HL-60 (cell line): Measurements from ENCODE around the gene GALNT15.

Source experiments
- DNase-seq, 2 experiments: peaks; one replicate each; pipeline ENCODE4 v3.0.0-alpha.2; 2010 to 2020; ENCODE audit warnings: low read depth in 1 of 2, low spot score in 1 of 2
- H3K27ac ChIP-seq: fragments of 250-450 bp; sonication (Bioruptor Pico); replicated peaks from 2 replicates; pipeline ENCODE4 v1.5.1; 2020; ENCODE audit warnings: mild to moderate bottlenecking, moderate library complexity
- H3K27me3 ChIP-seq: fragments of 250-450 bp; sonication (Bioruptor Pico); 2 replicates; pipeline ENCODE4 v1.5.1; 2021; ENCODE audit warnings: mild to moderate bottlenecking, moderate library complexity; ENCODE audit not compliant: insufficient read depth, poor library complexity, severe bottlenecking
- H3K4me3 ChIP-seq: replicated peaks from 2 replicates; pipeline ENCODE4 v1.5.1; 2011; ENCODE audit warnings: mild to moderate bottlenecking, control low read depth, low read length; ENCODE audit not compliant: insufficient read depth
- GABPA ChIP-seq: IDR thresholded peaks from 2 replicates; pipeline ENCODE4 v1.6.1; 2012; ENCODE audit warnings: low read depth
- POLR2AphosphoS5 ChIP-seq: IDR thresholded peaks from 2 replicates; pipeline ENCODE4 v1.6.1; 2012; ENCODE audit warnings: low read depth
- SPI1 ChIP-seq: IDR thresholded peaks from 2 replicates; pipeline ENCODE4 v1.6.1; 2012; ENCODE audit warnings: low read depth, mild to moderate bottlenecking, borderline replicate concordance
- TF ChIP-seq, protein P1 (sequence below): IDR thresholded peaks from 2 replicates; pipeline ENCODE4 v1.6.1; 2012; ENCODE audit warnings: low read depth; ENCODE audit not compliant: insufficient replicate concordance
- TF ChIP-seq, protein P2 (sequence below): IDR thresholded peaks from one replicate; pipeline ENCODE4 v1.5.1; 2011; ENCODE audit warnings: low read length, control low read depth, inconsistent platforms; ENCODE audit not compliant: insufficient read depth

Gene GALNT15

DNA sequence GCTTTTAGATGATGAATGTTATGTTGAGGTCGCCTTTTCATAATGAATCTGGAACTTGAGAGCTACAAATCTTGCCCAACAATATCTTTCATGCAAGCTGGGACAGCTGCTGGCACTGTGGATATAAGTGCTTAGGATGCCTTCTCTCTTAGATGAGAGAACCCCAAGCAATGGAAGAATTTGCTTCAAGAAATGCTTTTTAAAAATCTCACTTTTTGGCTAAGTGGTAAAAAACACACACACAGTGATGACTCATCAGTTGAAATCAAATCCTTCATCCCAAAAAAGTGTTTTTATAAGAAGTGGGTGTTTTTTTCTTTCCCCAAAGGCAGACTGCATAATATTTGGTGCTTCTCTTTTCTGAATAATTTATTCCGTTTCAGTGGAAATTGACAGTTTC lies 38.4 kb upstream of the GALNT15 start:
- no peak overlapping the region for H3K27ac ChIP-seq
- no peaks in the 10 kb centered on the region for H3K27me3 ChIP-seq
- H3K4me3 ChIP-seq: no peak overlapping the region
- no peak for DNase-seq
- TF ChIP-seq, protein P1, sequence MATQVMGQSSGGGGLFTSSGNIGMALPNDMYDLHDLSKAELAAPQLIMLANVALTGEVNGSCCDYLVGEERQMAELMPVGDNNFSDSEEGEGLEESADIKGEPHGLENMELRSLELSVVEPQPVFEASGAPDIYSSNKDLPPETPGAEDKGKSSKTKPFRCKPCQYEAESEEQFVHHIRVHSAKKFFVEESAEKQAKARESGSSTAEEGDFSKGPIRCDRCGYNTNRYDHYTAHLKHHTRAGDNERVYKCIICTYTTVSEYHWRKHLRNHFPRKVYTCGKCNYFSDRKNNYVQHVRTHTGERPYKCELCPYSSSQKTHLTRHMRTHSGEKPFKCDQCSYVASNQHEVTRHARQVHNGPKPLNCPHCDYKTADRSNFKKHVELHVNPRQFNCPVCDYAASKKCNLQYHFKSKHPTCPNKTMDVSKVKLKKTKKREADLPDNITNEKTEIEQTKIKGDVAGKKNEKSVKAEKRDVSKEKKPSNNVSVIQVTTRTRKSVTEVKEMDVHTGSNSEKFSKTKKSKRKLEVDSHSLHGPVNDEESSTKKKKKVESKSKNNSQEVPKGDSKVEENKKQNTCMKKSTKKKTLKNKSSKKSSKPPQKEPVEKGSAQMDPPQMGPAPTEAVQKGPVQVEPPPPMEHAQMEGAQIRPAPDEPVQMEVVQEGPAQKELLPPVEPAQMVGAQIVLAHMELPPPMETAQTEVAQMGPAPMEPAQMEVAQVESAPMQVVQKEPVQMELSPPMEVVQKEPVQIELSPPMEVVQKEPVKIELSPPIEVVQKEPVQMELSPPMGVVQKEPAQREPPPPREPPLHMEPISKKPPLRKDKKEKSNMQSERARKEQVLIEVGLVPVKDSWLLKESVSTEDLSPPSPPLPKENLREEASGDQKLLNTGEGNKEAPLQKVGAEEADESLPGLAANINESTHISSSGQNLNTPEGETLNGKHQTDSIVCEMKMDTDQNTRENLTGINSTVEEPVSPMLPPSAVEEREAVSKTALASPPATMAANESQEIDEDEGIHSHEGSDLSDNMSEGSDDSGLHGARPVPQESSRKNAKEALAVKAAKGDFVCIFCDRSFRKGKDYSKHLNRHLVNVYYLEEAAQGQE: no peak
- TF ChIP-seq SPI1: no peak
- TF ChIP-seq POLR2AphosphoS5: no peak

DNA sequence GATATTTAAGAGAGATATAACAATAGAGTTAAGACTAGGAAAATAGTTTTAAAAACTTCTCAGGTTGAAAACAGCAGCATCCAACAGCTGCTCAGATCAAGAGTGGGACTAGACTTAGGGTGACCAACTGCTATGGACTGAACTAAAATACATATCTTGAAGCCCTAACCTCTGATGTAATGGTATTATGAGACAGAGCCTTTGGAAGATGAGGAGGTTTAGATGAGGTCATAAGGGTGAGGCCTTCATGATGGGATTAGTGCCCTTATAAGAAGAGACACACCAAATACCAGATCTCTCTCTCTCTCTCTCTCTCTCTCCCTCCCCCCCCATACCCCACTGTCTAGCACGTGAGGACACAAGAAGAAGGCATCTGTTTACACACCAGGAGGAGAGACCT lies 37.4 kb upstream of the GALNT15 start:
- H3K27me3 ChIP-seq: no peaks in the 10 kb centered on the region
- DNase-seq: no peak
- H3K27ac ChIP-seq: no peak overlapping the region
- no peak overlapping the region for H3K4me3 ChIP-seq
- TF ChIP-seq SPI1: no peak
- no peak for TF ChIP-seq POLR2AphosphoS5

DNA sequence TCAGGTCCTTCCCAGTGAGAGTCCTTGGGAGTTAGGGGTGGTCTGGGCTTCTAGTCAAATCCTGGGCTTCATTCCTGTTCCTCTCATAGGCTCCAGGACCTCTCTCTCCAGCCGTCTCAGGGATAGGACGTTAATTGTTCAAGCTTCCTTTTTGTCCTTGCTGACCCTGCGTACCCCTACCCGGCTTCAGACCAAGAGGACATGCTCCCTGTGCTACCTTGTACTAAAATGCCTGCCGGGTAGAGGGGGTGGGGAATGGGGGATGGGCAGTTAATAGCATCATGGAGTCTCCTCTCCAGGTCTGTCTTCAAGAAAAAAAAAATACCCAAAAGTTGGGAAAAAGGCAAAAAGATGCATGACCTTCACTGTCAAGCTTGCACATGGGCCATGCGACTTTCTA lies 36.5 kb upstream of the GALNT15 start:
- no peak overlapping the region for H3K27ac ChIP-seq
- TF ChIP-seq POLR2AphosphoS5 (no peak), GABPA (no peak), SPI1 (no peak)
- TF ChIP-seq, protein P2, sequence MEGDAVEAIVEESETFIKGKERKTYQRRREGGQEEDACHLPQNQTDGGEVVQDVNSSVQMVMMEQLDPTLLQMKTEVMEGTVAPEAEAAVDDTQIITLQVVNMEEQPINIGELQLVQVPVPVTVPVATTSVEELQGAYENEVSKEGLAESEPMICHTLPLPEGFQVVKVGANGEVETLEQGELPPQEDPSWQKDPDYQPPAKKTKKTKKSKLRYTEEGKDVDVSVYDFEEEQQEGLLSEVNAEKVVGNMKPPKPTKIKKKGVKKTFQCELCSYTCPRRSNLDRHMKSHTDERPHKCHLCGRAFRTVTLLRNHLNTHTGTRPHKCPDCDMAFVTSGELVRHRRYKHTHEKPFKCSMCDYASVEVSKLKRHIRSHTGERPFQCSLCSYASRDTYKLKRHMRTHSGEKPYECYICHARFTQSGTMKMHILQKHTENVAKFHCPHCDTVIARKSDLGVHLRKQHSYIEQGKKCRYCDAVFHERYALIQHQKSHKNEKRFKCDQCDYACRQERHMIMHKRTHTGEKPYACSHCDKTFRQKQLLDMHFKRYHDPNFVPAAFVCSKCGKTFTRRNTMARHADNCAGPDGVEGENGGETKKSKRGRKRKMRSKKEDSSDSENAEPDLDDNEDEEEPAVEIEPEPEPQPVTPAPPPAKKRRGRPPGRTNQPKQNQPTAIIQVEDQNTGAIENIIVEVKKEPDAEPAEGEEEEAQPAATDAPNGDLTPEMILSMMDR: no peak
- no peaks in the 10 kb centered on the region for H3K27me3 ChIP-seq
- H3K4me3 ChIP-seq: no peak overlapping the region
- DNase-seq: no peak

DNA sequence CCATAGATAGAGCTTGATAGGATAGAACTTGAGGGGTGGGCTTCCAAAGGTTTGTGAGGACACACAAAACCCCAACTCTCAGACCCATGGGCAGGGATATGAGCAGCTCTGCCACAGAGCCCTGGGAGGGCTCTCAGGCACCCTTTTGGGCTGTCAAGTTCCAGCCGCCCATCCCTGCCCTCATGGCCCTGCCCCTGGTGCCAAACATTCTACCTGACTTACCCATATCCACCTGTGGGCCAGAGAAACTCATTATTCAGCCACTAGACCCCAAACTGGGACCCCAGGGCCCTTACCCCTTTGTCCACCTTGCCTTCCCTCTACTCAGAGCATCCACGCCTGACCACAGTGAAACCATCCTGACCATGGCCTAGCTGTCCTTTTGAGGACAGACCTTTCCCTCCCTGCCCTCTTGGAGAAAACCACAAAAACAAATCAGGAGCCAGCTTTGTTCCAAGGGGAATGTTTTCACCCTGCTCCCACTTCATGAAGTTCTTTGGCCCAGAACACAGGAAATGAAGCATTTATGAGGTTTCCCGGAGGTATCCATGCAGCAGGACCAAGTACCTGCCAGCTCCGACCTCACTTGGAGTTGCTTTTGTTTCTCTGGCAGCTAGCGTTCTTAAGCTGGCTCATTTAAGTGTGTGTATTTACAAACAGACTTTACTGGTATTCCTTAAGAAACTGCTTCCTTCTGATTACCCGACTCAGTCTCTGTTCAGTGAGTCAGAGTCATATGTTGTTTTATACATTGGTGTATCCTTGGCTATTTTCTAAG lies 34.2 kb upstream of the GALNT15 start:
- H3K27ac ChIP-seq: no peak overlapping the region
- no peaks in the 10 kb centered on the region for H3K27me3 ChIP-seq
- TF ChIP-seq, protein P1: no peak
- no peak for TF ChIP-seq SPI1
- no peak for TF ChIP-seq POLR2AphosphoS5
- TF ChIP-seq, protein P2: no peak
- TF ChIP-seq GABPA: no peak
- no peak for DNase-seq
- no peak overlapping the region for H3K4me3 ChIP-seq

DNA sequence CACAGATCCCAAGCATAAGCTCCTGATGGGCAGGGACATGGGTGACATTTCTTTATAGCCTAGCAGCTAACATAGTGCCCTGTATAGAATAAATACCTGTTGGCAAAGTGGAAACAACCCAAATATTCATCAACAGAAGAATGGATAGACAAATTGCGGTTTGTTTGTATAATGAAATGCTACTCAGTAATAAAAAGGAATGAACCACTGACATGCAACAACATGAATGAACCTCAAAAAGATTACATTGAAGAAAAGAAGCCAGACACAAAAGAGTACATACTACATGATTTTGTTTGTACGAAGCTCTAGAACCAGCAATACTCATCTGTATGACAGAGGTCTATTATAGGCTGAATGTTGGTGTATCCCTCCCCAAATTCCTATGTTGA lies 33.6 kb upstream of the GALNT15 start:
- H3K27me3 ChIP-seq: no peaks in the 10 kb centered on the region
- DNase-seq: no peak
- TF ChIP-seq, protein P2: no peak
- TF ChIP-seq GABPA (no peak), SPI1 (no peak), POLR2AphosphoS5 (no peak)
- H3K4me3 ChIP-seq: no peak overlapping the region
- H3K27ac ChIP-seq: no peak overlapping the region
